SIG-M5 treated with dmso at 0.1 percent for 504 hours (cell line): Measurements from ENCODE around the gene PCNX4.

Source experiments
- DNase-seq: peaks from one replicate; lab custom pipeline; 2025; ENCODE audit not compliant: unreplicated experiment; lab: John Stamatoyannopoulos, UW

The PCNX4 gene

DNA sequence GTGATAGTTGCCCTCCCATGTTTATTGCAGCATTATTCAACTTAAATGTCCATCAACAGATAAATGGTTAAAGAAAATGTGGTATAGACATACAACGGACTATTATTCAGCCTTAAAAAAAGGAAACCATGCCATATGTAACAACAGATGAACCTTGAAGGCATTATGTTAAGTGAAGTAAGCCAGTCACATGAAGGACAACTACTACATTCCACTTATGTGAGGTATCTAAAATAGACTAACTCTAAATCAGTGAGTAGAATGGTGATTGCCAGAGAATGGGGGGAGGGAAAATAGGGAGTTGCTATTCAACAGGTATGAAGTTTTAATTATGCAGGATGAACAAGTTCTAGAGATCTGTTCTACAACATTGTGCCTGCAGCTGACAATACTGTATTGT lies 10.1 kb downstream of the PCNX4 start:
- no peak for DNase-seq

DNA sequence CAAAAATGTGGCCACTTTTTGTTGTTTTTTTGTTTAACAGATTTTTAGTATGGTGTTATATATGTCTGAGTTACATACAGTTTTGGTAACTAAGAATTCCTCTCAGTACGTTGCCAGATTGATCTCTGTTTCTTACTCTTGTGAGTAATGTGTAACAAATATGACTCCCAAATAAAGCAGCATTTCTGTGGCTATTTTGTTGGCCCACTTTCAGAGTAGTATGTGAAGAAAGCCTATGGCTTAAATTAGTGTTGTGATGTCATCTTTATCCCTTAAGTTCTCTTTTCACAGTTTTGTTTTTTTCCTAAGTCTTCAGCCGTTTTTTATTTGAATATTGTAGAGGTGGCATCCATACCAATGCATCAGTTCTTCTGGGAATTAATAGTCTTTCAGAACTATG lies 10.7 kb downstream of the PCNX4 start:
- DNase-seq = no peak

DNA sequence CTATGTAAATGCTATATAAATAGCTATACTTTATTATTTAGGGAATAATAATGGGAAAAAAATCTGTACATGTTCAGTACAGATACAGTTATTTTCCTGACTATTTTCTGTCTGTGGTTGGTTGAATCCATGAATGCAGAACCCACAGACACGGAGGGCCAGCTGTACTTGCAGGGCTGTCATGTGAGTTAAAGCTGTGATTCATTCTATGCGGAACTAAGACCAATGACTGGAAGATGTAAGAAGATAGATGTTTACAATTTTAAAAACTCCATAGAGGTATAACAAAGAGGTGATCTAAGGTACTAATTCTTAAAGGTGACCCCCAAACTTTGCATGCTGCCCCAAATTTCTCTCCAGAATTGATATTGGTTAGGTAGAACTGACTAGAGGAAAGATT lies 14.6 kb downstream of the PCNX4 start:
- no peak for DNase-seq

DNA sequence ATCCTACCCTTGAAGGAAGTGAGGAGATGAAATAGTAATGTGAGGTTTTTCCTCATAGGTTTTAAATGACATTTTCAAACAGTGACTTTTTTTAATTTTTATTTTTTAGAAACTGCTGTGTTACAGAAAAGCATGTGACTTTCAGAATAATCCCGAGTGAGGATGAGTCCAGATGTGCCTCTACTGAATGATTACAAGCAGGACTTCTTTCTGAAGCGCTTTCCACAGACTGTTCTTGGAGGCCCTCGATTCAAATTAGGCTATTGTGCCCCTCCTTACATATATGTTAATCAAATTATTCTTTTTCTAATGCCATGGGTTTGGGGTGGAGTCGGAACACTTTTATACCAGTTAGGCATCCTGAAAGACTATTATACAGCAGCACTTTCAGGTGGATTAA lies 15.8 kb downstream of the PCNX4 start:
- DNase-seq = no peak

GRCh38 chr14:60111732-60112131 lies 20.0 kb downstream of the PCNX4 start:
- DNase-seq = no peak

DNA sequence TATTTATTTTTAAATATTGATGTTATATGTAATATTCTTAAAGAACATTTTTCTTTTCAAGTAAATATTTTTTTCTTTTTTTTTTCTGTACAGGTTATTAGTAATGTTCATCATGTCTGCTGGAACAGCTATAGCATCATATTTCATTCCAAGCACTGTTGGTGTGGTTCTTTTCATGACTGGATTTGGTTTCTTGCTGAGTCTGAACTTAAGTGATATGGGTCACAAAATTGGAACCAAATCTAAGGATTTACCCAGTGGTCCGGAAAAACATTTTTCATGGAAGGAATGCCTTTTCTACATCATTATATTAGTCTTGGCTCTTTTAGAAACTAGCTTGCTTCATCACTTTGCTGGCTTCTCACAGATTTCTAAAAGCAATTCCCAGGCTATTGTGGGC lies 23.2 kb downstream of the PCNX4 start:
- no peak for DNase-seq

- no peak for DNase-seq
Measured at GRCh38 chr14:60116181-60116580, 24.5 kb downstream of the PCNX4 start.

- no peak for DNase-seq
Measured at GRCh38 chr14:60125918-60126317, 34.2 kb downstream of the PCNX4 start.

DNA sequence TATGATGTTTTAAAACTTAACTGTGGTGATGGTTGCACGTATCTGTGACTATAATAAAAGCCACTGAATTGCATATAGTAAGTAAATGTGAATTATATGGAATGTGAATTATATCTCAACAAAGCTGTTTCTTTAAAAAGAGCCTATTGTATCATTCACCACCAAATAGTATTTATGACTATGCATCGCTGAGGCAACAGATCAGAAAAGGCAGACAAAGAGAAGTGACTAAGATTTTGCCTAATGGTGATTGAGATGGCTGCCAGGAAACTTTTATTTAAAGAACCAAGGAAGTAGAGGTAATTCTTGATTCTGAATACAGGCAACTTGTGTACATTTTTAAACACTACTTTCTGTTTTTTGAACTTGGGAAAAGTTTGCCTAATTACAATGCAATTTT lies 41.8 kb downstream of the PCNX4 start:
- no peak for DNase-seq

DNA sequence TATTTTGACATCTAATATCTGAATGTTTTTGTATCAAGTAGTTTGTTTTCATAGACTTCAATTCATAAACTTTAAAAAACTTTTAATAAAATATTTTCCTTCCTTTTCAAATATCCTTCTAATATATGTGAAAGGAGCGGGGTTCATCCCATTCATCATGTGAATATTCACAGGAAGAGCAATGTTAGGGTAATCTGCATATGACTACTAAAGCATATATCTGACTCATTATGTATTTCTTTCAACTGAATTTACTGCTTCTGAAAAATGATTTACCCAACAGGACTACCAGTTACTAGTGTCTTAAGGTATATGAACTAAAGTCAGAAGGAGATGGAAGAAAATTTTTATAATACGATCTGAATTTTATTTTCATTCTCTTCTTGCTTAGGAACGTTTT lies 43.0 kb downstream of the PCNX4 start:
- DNase-seq = no peak

GRCh38 chr14:60151715-60152114 lies 60.0 kb downstream of the PCNX4 start:
- peak; percentile 89 for DNase-seq

DNA sequence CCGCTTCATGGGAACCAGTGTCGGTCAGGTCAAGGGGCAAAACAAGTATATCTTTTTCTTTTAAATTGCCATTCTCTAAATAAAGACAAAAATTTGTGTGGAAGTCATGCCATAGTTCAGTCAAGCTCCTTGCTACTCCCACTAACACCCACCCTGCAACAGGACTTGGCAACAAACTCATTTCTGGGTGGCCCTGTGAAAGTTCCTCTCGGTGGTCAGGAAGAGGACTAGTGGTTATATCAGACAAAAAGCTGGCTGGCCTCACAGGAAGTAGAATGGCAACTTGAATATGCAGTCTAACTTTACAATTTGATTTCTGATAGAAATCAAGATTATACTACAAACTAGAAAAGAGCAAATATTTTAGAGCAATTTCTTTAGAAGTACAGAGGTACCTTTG lies 62.3 kb downstream of the PCNX4 start:
- DNase-seq = no peak

- no peak for DNase-seq
Measured at GRCh38 chr14:60154671-60155070, 62.9 kb downstream of the PCNX4 start.

GRCh38 chr14:60160422-60160821 lies 68.7 kb downstream of the PCNX4 start:
- DNase-seq = no peak

DNA sequence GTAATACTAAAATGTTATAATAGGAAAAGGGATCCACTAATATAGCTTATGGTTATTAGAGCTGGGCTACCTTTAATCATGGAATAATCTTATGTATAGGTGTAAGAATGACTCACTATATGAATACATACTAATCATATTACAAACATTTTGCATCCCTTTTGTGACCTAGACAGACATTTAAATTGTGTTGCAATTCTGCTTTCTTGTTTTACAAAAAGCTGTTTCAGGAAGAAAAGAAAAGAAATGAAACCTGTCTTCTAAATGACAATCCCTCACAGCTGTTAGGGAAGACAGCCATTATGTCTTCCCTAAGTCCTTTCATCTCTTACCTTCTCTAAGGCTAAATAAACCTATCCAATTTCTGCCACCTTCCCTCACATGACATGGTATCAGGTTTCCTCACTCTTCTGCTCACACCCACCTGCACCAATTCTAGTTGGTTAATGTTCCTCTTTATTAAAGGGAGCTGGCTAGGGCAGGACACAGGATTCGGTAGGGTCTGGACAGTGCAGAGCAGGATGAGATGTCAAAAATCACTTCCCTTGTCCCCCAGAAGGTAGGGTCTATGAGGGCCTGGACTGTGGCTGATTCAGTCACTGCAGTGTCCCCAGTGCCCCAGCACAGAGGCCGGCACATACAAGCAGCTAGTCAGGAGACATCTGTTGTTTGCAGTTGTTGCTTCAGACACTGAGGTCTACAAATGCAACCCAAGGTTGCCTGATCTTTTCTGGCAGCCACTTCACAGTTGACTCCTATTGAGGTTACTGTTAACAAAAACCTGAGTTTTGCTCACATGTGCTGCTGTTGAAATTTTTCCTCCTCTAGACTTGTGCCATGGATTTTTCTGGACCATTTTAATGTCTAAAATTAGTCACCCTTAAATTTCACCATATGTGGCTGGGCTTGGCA lies 69.7 kb downstream of the PCNX4 start:
- DNase-seq = no peak

DNA sequence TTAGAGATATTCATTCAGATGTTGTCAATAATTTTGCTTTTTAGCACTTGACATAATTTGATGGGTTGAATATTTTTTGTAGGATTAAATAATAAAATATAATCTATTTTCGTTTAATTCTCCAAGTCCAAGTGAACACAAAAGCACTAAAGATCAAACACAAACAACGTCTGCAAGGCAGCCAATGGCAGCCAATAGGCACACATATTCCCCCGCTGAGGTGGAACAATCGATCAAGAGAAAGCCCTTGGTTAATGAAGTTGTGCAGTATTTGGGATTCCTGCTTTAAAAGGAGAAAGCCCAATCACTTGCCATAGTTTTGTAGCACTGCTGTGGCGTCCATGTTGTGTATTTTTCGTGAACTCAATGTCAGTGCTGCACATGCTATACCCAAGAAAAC lies 72.0 kb downstream of the PCNX4 start:
- no peak for DNase-seq

- no peak for DNase-seq
Measured at GRCh38 chr14:60164404-60164711, 72.6 kb downstream of the PCNX4 start.

DNA sequence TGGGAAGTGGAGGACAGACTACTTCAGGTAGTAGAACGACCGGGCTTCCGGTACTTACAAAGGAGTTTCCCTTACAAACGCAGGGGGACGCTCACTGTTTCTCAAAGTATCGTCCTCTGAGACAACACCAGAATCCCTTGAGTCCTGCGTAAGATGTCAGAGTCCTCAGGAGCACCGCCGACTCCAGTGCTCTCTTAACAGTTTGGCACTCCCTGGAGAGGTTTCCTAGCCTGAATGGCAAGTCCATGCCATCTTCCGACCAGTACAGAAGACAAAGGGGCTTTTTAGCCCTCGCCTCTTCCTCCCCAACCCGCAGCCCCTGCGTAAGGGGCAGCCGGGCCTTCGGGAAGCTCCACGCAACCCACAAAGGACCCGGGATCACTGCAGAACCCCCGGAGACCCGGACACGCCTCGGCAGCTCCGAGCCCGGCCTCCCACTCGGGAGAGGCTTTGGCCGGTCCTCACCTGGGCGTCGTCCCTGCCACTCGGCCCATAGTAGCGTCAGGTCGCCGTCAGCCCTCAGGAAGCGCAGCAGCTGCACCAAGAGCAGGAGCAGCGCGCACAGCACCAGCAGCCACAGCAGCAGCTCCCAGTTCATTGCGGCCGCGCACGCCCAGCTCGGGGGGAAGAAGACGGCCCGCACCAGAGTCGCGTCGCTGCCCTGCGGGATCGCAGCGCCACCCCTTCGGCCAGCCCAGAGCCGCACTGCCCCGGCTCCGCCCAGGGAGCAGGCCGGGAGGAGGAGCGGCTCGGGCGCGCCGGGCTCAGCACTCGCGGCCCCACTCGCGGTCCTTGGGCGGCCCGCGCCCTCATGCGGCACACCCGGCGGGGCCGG lies 73.2 kb downstream of the PCNX4 start, which contains the start of gene DHRS7:
Gene DHRS7, minus strand, starts transcription at position 687 of the 835 bp plus-strand sequence. Its CDS starts 89 bp downstream, at position 598.
- peak; percentile 52 for DNase-seq

GRCh38 chr14:60165547-60165876 lies 73.8 kb downstream of the PCNX4 start:
- no peak for DNase-seq

GRCh38 chr14:60166142-60166541 lies 74.4 kb downstream of the PCNX4 start:
- DNase-seq = no peak

- no peak for DNase-seq
Measured at GRCh38 chr14:60169722-60170121, 78.0 kb downstream of the PCNX4 start.

DNA sequence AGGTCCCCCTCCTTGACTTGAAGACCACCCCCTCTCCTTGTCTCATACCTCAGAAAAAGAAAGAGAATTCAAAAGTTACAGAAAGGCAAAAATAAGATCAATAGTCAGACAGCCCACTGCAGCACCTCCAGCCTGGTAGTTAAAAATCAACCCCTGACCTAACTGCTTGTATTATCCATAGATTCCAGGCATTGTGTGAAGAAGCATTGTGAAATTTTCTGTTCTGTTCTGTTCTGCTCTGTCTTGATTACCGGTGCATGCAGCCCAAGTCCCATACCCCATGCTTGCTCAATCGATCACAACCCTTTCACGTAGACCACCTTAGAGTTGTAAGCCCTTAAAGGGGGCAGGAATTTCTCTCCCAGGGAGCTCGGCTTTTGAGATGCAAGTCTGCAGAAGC lies 79.2 kb downstream of the PCNX4 start:
- no peak for DNase-seq
